ENCODE measurements around the gene ACSM2A. TPM values are rescaled to one million over a fixed set of nuclear protein-coding genes. Genes with fewer than 3 reads are reported as not detected.
"Not testable (repeated sequence)": the region's sequence is repeated elsewhere in the genome, so short reads cannot be mapped to it uniquely, and the experiment has no call there.

Gene ACSM2A
- total and polyA plus RNA-seq, 12 donors, result 0.03 to 0.29 (median 0.13) TPM; not detected in 6

- H3K36me3 ChIP-seq (replicated peaks in 1 of 2), result no peaks in the 10 kb centered on the region
- DNase-seq, result no peak
- H3K27ac ChIP-seq, result no peak overlapping the region
- no peaks in the 10 kb centered on the region for H3K27me3 ChIP-seq
- no peaks in the 10 kb centered on the region for H3K9me3 ChIP-seq (replicated peaks in 1 of 3)
- 66 to 71% (median 70%) methylated on average over 2 of the region's 2 CpGs for WGBS, 4 donors
- H3K4me1 ChIP-seq (replicated peaks in 1 of 2), result no peaks in the 10 kb centered on the region
- no peak overlapping the region for H3K4me3 ChIP-seq
- TF ChIP-seq CTCF (IDR thresholded peaks at IDR 0.05) (no peak), POLR2A (IDR thresholded peaks at IDR 0.05) (no peak)
- intact Hi-C loops (cut with DNase I), result no loop called here
Observed at GRCh38 chr16:20424129-20424866, 27.0 kb upstream of the ACSM2A start.

- 58 to 68% (median 62%) methylated on average over 2 of the region's 2 CpGs for WGBS, 4 donors
Observed at GRCh38 chr16:20427401-20427797, 23.9 kb upstream of the ACSM2A start.

GRCh38 chr16:20429499-20429898 is 21.8 kb upstream of the ACSM2A start:
- intact Hi-C loops (cut with DNase I); H3K4me1 ChIP-seq (replicated peaks in 1 of 2); H3K9me3 ChIP-seq (replicated peaks in 1 of 3); H3K27me3 ChIP-seq; H3K4me3 ChIP-seq; DNase-seq; H3K27ac ChIP-seq; H3K36me3 ChIP-seq (replicated peaks in 1 of 2): not testable (repeated sequence)
- 71 to 76% (median 75%) methylated on average over 5 to 7 of the region's 7 CpGs for WGBS, 4 donors

More at GRCh38 chr16:20427401-20427797, 23.9 kb upstream of the ACSM2A start:
- H3K27ac ChIP-seq; intact Hi-C loops (cut with DNase I); H3K4me1 ChIP-seq (replicated peaks in 1 of 2); H3K9me3 ChIP-seq (replicated peaks in 1 of 3); H3K36me3 ChIP-seq (replicated peaks in 1 of 2); H3K27me3 ChIP-seq; DNase-seq; H3K4me3 ChIP-seq: not testable (repeated sequence)

GRCh38 chr16:20430480-20430879 is 20.8 kb upstream of the ACSM2A start:
- DNase-seq; H3K36me3 ChIP-seq (replicated peaks in 1 of 2); intact Hi-C loops (cut with DNase I); H3K4me3 ChIP-seq; H3K4me1 ChIP-seq (replicated peaks in 1 of 2); H3K27ac ChIP-seq; H3K9me3 ChIP-seq (replicated peaks in 1 of 3); H3K27me3 ChIP-seq: not testable (repeated sequence)
- WGBS, 4 donors, result 71 to 85% (median 83%) methylated on average over 1 of the region's 1 CpG

- no peak for TF ChIP-seq POLR2A (IDR thresholded peaks at IDR 0.05)
- no peak for TF ChIP-seq CTCF (IDR thresholded peaks at IDR 0.05)
- Histone ChIP-seq H3K27ac (no peak overlapping the region), H3K27me3 (no peaks in the 10 kb centered on the region), H3K4me3 (no peak overlapping the region), H3K36me3 (replicated peaks in 1 of 2) (no peaks in the 10 kb centered on the region), H3K4me1 (replicated peaks in 1 of 2) (no peaks in the 10 kb centered on the region), H3K9me3 (replicated peaks in 1 of 3) (no peaks in the 10 kb centered on the region)
- 72 to 76% (median 75%) methylated on average over 11 of the region's 11 CpGs for WGBS, 4 donors
- intact Hi-C loops (cut with DNase I), result no loop called here
- DNase-seq, result no peak
Observed at GRCh38 chr16:20430948-20431347, 20.4 kb upstream of the ACSM2A start.

- H3K36me3 ChIP-seq (replicated peaks in 1 of 2); H3K9me3 ChIP-seq (replicated peaks in 1 of 3); H3K4me3 ChIP-seq; intact Hi-C loops (cut with DNase I); H3K4me1 ChIP-seq (replicated peaks in 1 of 2); H3K27me3 ChIP-seq; DNase-seq: not testable (repeated sequence)
- WGBS, 4 donors, result 20 to 44% (median 26%) methylated on average over 1 to 2 of the region's 2 CpGs
- H3K27ac ChIP-seq, result peak overlapping the region in 1 of 5 donors; percentile 76
Observed at GRCh38 chr16:20438950-20439349, 12.4 kb upstream of the ACSM2A start.

- peak in 2 of 7 donors; percentile 9 to 22 for DNase-seq
- H3K27me3 ChIP-seq; intact Hi-C loops (cut with DNase I); H3K4me3 ChIP-seq; H3K4me1 ChIP-seq (replicated peaks in 1 of 2); H3K36me3 ChIP-seq (replicated peaks in 1 of 2); H3K9me3 ChIP-seq (replicated peaks in 1 of 3): not testable (repeated sequence)
- whole genome bisulfite sequencing, 4 donors, result 46 to 63% (median 54%) methylated on average over 3 of the region's 3 CpGs; no CpG with 5 or more reads in 1 of the 4 donors
- H3K27ac ChIP-seq, result peak overlapping the region in 2 of 5 donors; percentile 53 to 76
Observed at GRCh38 chr16:20439820-20440231, 11.5 kb upstream of the ACSM2A start.

- DNase-seq; H3K27me3 ChIP-seq; H3K4me3 ChIP-seq; H3K36me3 ChIP-seq (replicated peaks in 1 of 2); H3K4me1 ChIP-seq (replicated peaks in 1 of 2); H3K9me3 ChIP-seq (replicated peaks in 1 of 3); intact Hi-C loops (cut with DNase I): not testable (repeated sequence)
- WGBS, 4 donors, result 50 to 76% (median 65%) methylated on average over 1 of the region's 1 CpG
- H3K27ac ChIP-seq, result peak overlapping the region in 2 of 5 donors; percentile 34 to 71
Observed at GRCh38 chr16:20440731-20441130, 10.6 kb upstream of the ACSM2A start.
